ENCODE measurements around the gene PDE4B.
A peak's percentile ranks its signal among the peaks of the same experiment; 100 is the strongest.

Gene PDE4B

GRCh38 chr1:66143651-66144050 is 351.0 kb downstream of the PDE4B start:
- no peak for DNase-seq

DNA sequence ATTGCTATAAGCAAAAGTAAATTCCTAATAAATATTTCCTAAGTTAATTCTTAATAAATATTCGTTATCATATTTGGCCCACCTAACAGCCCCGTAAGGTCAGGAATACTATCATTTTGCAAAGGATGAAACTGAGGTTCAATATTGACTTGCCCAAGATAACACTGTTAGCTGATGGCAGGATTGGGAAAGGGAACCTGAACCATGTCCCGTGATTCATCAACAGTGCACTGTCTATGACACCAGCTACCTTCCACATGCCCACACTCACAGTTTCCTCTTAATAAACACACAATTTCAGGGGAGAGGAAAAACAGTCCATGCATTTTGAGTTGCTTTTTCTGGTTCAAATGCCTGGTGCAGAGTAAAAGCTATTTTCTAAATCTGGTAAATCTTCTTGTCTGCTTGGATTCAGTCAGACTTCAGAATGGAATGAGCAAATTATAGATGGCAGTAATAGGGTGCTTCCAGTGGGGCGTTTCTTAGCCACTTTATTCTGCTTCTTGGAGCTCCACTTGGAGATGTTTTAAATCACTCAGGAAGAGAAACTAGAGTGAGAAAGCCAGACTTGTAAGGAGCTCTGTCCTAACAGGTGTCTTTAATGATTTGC is 354.6 kb downstream of the PDE4B start:
- DNase-seq, result no peak

- DNase-seq, result no peak
These were observed 359.3 kb downstream of the PDE4B start for GRCh38 chr1:66152034-66152433.

DNA sequence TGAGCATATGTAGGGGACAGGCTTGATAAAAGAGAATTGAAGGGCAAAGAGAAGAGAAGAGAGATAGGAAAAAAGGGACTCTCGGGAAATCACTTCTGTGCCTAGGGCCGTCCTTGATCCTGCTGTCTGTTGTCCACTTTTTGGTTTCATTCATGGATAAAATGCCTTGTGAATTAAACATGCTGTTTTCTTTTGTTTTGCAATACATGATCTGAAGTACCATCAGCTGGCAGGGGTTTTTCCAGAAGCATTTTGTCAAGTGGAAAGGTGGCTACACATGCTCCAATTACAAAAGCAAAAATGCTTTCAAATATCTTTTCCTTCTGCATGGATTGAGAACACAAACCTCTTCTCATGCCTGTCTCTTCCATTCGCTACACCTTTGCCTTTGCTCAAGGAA is 361.7 kb downstream of the PDE4B start:
- no peak for DNase-seq

GRCh38 chr1:66156144-66156543 is 363.4 kb downstream of the PDE4B start:
- DNase-seq, result no peak

- no peak for DNase-seq
These were observed 367.1 kb downstream of the PDE4B start for GRCh38 chr1:66159800-66160199.

DNA sequence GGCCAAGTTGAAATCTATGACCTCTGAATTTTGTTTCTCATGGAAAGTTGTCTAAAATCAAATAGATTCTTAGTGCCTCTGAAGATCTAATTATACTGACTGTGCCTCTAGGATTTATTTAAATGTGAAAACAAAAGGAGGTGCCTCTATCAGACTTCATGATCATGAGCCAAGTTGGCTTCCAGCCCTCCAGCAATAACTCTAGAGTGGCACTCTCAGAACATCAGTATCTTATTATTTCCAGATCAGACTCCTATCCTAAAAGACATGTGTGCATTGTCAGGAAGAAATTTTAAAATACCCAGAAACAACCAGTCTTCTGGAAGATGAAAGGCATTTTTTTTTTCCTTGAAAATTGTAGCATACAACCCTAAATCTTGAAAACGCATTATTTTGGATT is 368.0 kb downstream of the PDE4B start:
- no peak for DNase-seq

GRCh38 chr1:66166753-66167152 is 374.1 kb downstream of the PDE4B start:
- no peak for DNase-seq

GRCh38 chr1:66167267-66167666 is 374.6 kb downstream of the PDE4B start:
- DNase-seq, result no peak

GRCh38 chr1:66168467-66168887 is 375.8 kb downstream of the PDE4B start:
- no peak for DNase-seq

DNA sequence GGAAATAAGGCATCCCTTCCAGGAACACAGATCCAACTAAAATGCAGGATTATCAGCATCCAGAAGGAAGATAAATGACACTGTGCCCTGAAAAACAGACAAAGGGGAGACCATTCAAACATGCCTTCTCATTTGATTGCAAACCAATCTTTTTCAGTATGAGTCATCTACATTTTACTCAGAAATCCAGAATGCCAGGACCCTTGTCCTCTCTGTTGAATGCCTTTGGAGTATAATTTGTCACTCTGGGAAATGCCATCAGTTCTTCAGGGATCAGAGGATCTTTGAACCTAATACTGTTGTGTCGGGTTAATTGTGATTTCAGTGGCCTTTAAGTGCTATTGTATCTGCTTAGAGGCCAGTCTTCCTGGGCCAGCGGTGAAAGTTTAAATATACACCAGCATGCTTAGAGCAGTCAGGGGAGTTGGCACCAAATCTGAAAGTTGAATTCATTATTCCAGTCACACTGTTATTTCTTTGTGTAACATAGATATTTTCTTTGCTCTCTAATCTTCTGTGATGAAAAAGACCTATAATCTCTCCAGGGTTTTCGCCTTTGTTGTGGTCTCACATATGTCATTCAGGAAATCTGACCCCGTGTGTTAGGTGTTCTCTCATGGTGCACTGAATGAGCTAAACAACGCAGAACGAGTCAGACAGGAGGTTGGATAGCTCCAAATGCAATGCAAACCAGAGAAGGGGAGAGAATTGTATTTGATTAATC is 376.4 kb downstream of the PDE4B start:
- no peak for DNase-seq

GRCh38 chr1:66172272-66172671 is 379.6 kb downstream of the PDE4B start:
- DNase-seq, result no peak

GRCh38 chr1:66175098-66175497 is 382.4 kb downstream of the PDE4B start:
- no peak for DNase-seq

GRCh38 chr1:66175581-66175980 is 382.9 kb downstream of the PDE4B start:
- no peak for DNase-seq

- DNase-seq, result no peak
These were observed 383.5 kb downstream of the PDE4B start for GRCh38 chr1:66176012-66176715.

DNA sequence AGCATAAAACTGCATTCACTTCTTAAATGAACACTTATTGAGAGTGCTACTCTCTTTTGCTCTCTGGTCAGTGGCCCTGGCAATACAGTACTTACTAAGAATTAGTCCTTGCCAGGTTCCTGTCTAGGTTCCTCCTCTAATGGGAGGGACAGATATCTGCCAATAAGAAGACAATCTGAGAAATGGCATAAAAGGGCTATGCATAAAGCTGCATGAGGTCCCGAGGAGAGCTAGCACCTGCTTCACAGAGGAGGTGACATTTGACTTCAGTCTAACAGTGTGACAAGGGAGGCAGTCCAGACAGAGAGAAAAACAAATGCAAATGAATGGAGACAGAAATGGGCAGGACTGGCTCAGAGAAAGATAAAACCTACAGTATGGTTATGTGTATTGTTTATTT is 384.1 kb downstream of the PDE4B start:
- no peak for DNase-seq

DNA sequence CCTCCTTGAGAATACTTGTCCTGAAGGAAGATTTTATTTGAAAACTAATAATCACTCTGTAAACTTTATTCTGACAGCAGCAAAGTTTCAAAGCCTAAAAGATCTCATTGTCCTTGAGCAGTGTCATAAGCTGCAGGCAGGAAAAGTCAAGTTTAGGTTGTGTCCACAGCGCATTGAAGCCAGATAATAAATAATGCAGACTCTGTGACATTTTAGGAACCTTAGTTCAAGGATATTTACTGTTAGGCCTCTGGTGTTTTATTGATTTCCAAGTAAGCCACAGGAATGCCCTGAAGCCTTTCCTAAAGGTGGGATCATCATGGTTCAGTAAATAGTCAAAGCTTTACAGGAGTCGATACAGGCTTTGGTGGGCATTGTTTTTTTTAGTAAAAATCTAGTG is 384.8 kb downstream of the PDE4B start:
- no peak for DNase-seq

- DNase-seq, result no peak
These were observed 389.3 kb downstream of the PDE4B start for GRCh38 chr1:66182026-66182425.

DNA sequence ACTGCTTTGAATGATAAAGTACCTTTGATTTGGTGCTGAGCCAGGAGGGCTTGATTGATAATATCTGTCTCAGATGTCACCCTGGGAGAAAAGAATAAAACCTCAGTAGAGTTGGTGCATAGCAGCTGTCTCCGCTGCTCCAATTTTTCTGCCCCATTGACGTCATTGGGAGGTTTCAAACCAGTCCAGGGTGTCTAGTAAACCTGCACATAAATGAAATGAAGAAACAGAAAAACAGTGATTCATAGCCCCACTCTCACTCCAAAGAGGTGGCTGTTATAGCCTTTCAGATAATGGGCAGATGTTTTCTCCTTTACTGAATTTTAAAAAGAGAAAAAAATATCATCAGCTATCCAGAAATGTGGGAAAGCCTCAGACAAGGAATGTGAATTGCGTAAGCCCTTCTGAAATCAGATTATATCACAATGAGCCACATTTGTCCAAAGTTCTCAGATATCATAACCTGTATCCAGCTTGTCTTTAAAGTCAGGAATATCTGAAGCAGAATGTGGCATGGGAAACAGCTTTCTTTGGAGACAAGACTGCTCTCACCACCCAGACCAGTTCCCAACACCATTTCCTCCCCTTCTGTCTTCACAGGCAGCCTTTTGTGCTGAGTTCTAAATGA is 390.0 kb downstream of the PDE4B start:
- DNase-seq, result no peak

GRCh38 chr1:66183400-66183799 is 390.7 kb downstream of the PDE4B start:
- DNase-seq, result no peak

DNA sequence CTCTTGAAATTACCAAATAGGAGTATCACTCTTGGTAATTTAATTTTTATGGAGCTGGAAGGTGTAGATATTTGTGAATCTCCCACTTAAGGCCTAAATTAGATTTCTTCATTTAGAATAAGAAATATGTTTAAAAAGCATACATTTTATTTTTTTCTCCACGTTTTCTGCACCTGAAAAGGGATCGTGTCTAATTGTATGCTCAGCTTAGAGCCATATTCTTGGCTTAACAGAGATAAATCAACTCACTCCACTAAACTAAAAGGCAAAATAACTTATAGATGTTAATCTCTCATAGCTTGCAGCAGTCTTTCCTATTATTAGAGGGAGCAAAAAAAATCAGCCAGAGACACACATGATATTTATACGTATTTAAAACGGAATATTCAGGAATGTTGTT is 404.4 kb downstream of the PDE4B start:
- no peak for DNase-seq

- peak; percentile 42 for DNase-seq
These were observed 405.1 kb downstream of the PDE4B start for GRCh38 chr1:66197785-66198184.

GRCh38 chr1:66206563-66207144 is 414.0 kb downstream of the PDE4B start:
- DNase-seq, result no peak
